ENCODE results near the gene CTSZ.
"Not testable (repeated sequence)": the region's sequence is repeated elsewhere in the genome, so short reads cannot be mapped to it uniquely, and the experiment has no call there.

Gene CTSZ

DNA sequence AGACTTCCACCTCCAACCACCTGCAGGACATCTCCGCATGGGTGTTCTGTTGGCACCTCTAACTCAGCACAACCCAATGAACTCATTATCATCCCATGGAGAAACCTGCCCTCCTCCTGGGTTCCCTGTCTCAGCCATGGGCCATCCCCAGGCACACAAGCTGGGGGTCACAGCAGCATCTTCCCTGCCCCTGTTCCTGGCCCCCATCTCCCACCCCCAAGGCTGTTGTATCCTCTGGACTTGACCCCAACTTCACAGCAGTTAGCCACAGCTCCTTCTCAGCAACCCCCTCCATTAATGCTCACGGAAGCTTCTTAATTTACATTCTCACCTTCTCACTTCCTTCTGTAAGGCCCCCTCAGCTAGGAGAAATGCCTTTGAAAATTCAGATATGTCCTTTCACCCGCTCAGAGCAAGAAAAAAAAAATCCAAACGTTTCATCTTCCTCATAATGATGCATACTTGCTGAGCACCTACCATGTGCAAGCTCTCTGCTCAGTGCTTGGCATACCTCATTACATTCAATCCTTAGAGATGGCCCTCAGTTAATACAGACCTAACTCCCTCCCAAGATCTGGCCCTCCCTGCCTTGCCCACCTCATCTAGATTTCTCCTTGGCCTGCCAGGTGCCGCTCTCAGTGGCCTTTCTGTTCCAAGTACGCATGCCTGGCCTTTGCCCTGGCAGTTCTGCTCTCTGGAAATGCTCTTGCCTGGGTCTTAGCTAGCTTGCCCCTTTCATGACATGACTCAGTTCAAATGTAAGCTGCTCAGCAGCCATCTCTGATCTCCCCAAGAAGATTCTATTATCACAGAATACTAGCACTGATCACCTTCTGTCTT is 28.5 kb downstream of the CTSZ start:
- no peak for DNase-seq

- no peak for DNase-seq
These were observed 30.9 kb downstream of the CTSZ start for GRCh38 chr20:58976061-58976730.

DNA sequence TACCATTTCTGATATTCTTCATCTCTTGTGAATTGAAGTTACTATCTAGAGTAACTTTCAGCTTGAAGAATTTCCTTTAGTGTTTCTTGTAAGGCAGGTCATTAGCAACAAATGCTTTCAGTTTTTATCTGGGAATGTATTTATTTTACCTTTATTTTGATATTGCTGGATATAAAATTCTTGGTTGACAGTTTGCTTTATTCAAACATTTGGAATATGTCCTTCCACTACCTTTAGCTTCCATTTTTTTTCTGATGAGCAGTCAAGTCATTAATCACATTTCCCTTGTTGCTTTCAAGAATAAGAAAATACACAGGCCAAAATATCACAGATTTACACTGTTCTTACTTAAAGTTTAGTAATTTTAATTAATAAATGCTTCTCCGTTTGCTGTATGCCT is 31.7 kb downstream of the CTSZ start:
- no peak for DNase-seq

DNA sequence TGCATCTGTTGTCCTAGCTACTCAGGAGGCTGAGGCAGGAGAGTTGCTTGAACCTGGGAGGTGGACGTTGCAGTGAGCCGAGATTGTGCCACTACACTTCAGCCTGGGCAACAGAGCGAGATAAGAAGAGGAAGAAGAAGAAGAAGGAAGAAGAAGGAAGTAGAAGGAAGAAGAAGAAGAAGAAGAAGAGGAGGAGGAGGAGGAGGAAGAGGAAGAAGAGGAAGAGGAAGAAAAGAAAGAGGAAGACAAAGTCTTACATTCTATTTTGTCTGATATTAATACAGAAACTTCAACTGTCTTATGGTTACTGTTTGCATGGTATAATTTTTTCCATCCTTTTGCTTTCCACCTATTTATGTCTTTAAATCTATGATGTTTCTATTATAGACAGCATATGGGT is 33.2 kb downstream of the CTSZ start:
- no peak for DNase-seq

GRCh38 chr20:58973179-58973578 is 33.9 kb downstream of the CTSZ start:
- no peak for DNase-seq

DNA sequence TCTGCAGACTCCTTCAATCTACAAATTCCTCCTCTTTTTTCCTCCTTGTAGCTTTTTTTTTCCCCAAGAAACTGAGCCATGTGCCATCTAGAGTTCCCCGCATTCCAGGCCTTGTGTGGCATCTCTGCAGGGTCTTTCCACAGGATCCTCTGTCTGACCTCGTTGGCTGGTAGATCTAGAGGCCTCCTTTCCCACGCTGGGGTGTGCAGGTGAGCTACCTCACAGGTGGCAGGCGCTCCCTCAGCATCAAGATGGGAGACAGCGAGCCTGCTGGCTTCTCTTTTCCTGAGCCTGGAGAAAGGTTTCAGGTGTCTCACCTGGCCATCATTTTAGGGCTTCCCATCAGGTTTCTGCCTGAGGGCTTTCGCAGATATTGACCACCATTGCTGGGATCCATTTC is 35.6 kb downstream of the CTSZ start:
- no peak for DNase-seq

DNA sequence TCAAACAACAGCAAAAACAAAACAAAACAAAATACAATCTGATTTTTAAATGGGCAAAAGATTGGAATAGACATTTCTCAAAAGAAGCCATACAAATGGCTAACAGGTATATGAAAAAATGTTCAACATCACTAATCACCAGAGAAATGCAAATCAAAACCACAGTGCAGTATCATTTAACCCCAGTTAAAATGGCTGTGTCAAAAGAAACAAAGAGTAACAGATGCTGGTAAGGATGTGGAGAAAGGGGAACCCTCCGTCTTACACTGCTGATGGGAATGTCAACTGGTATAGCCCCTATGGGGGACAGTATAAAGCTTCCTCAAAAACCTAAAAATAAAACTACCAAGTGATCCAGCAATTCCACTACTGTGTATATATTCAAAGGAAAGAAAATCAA is 36.9 kb downstream of the CTSZ start:
- DNase-seq, result no peak

DNA sequence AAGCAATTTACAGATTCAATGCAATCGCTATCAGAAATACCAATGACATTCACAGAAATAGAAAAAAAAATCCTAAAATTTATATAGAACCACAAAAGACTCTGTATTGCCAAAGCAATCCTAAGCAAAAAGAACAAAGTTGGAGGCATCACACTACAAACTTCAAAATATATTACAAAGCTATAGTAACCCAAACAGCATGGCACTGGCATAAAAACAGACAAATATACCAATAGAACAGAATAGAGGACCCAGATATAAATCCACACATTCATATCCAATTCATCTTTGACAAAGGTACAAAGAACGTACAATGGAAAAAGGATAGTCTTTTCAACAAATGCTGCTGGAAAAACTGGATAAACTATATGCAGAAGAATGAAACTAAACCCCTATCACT is 37.6 kb downstream of the CTSZ start:
- DNase-seq, result no peak

DNA sequence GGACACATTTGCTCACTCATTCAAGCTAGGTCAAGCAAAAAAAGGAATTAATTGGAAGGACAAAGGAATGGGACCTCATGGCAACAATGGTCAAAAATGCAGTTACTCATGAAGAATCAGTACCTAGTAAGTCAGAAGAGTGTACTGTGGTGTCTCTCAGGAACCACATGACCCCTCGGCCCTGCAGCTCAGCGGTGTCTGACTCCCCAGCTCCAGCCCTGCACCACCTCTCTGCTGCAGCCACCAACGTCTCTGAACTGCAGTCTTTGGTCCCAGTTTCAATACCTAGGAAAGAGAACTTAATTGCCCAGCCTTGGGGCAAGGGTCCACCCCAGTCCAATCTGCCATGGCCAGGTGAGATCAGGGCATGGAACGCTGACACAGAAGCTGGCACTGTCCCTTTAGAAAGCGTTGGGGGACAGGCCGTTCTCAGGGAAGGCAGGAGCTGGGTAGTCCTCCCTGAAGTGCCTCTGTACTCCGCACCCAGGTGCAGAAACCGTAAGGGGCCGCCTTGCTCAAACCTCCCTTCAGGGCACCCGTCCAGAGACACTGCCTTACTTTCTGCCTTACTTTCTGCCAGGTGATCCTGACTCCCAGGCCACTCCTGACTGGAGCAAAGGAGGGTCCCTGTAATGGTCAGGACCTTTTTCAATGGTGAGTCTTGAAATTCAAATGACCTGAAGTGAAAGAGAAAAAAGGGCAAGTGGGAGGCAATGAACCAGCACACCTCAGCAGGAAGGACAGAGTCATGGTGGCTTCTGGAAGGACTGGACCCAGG is 39.2 kb downstream of the CTSZ start:
- DNase-seq, result no peak

- DNase-seq, result no peak
These were observed 41.6 kb downstream of the CTSZ start for GRCh38 chr20:58965270-58966064.

- not testable (repeated sequence) for DNase-seq
These were observed 43.1 kb downstream of the CTSZ start for GRCh38 chr20:58963922-58964321.

DNA sequence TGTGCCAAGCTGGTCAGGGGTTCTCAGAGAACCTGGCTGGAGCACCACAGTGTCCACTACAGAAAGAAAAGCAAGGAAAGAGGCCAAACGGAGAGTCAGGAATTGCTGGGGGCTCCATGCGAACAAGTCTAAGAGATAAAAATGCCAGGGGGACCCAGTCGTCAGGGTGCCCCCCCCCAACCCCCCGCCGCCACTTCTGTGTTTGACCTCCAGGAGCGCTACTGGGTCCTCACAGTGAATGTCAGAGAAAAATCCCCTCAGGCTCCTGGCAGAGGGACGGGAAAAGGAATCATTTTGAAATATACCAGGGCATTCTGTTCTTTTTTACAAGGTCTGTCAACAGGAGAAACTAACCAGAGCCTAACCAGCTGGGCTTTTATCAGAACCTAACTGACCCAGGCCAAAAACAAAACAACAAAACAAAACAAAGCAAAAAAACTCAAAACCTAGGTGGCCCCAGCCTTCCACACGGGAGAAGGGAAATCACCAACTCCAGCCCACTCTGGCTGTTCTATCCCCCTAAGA is 43.9 kb downstream of the CTSZ start:
- DNase-seq, result no peak

DNA sequence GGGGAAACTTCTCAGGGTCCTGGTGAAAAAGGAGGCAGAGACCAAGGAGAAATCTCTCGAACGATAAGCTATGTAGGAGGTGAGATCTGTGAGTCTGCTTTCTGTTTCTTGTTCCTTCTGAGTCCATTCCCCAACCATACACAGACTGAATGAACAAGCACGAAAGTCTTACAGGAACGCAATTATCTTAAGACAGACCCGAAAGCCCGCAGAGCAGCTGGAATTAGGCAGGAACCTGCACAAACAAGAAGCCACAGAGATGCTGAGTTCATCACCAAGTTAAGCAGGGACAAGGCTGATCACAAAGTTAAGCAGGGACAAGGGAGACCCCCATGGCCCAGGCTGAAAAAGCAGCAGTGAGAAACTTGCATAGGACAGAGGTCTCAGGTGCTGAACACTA is 47.4 kb downstream of the CTSZ start:
- no peak for DNase-seq

DNA sequence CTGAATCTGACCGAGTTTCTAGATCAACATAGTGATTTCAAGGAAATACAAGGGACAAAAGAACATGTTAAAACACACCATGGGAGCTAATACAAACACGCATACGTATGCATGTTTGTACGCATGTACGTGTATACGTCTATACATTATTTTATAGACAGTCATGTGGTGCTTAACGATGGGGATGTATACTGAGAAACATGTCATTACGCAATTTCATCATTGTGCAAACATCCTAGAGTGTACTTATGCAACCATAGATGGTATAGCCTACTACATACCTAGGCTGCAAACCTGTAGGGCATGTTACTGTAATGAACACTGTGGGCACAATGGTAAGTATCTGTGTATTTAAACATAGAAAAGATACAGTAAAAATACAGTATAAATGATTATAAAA is 51.0 kb downstream of the CTSZ start:
- DNase-seq, result no peak

DNA sequence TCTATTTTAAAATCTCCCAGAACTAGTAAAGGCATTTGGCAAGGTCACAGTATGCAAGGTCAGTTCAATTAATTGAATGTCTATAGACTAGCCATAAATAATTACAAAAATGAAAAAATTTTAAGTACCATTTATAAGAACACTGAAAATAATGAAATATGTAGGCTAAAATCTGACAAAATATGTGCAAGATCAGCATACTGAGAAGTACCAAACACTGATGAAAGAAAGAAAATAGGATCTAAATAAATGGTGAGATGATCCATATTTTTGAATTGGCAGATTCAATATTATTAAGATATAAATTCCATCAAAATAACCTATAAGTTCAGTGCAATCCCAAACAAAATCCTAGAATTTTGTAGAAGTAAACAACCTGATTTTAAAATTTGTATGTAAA is 54.0 kb downstream of the CTSZ start:
- no peak for DNase-seq

DNA sequence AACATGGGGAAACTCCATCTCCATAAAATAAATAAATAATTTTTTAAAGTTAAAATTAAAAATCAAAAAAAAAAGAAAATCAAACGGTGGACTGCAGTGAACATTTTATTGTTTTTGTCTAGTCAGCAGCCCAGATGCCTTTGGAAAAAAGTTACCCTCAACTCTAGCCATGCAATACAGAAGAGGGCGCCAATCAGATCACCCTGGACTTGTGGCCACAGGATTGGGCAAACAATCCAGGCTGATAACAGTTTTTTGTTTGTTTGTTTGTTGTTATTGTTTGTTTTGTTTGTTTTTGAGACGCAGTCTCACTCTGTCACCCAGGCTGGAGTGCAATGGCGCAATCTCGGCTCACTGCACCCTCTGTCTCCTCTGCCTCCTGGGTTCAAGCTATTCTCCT is 56.5 kb downstream of the CTSZ start:
- DNase-seq, result no peak

DNA sequence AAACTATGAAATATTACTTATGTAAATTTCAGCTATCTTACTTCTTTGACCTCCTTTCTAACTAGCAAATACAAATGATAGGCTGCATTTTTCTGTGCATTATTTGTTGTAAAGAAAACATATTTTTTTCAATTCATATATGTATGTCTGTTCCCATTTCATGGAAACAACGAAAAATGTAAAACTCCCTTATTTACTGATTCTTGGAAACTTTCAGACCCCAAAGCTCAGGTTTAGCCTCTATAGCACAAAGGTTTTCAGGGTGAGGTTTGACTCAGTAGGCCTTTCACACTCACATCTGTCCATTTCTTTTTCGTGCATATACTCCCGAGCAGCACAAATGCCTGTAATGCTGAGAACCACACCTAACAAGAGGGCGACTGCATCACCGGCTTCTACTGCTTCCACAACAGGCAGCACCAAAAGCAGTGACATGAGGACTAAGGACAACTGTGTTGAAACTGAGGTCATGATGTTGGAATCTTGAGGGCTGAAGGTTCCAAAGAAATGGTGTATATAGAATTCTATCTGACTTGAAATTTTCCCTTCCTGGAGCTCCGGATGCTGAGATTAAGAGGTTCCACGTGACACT is 59.2 kb downstream of the CTSZ start:
- not testable (repeated sequence) for DNase-seq

DNA sequence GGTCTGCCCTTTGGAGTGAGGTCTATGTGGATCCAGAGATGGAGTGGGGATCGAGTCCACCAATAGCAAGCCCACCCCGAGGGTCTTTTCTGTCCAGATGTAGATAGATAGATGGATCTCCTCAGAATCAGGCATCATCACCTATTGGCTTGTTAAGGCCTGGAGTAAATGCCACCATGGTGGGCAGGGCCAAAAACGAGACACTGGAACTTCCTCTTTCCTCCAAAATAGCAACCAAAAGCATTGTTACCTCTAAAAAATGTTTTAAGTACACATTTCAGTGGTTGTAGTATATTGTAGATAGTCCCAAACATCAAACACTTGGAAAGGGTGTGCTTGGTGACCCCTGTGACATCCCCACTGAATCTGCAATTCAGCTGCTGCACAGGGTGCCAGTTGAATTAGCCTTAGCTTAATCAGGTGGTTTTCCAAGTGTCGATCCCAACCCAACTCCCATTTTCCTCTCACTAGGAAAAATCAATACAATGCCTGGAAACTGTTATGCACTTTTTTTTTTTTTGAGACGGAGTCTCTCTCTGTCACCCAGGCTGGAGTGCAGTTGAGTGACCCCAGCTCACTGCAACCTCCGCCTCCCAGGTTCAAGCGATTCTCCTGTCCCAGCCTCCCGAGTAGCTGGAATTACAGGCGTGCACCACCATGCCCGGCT is 61.0 kb downstream of the CTSZ start:
- DNase-seq, result no peak
